Astrocyte (in vitro differentiated cells and primary cell): ENCODE results near the gene FAM200C. TPM values are rescaled to one million over a fixed set of nuclear protein-coding genes. Genes with fewer than 3 reads are reported as not detected.

Experiments
- DNase-seq: peaks from one replicate; pipeline ENCODE4 v3.0.0-alpha.2; 2010; ENCODE audit warnings: low read depth
- FAIRE-seq: peaks from 2 replicates; lab custom pipeline; 2011; peaks lifted over from hg19 to GRCh38; lab: Jason Lieb, UNC
- H2AFZ ChIP-seq: 2 replicates; pipeline ENCODE4 v1.6.0; 2012; ENCODE audit warnings: low read depth, low read length, inconsistent platforms
- H3K27ac ChIP-seq: 2 replicates; pipeline ENCODE4 v1.5.1; 2011; ENCODE audit warnings: low read depth, low read length, inconsistent platforms
- H3K27me3 ChIP-seq: 2 replicates; pipeline ENCODE4 v1.6.0; 2011; ENCODE audit warnings: low read length, inconsistent platforms; ENCODE audit not compliant: insufficient read depth
- H3K36me3 ChIP-seq: 2 replicates; pipeline ENCODE4 v1.5.1; 2011; ENCODE audit warnings: low read length, inconsistent platforms; ENCODE audit not compliant: insufficient read depth
- H3K4me1 ChIP-seq: 2 replicates; pipeline ENCODE4 v1.5.1; 2011; ENCODE audit warnings: low read length, inconsistent platforms; ENCODE audit not compliant: insufficient read depth
- H3K4me2 ChIP-seq: 2 replicates; pipeline ENCODE4 v1.6.0; 2012; ENCODE audit warnings: low read length, inconsistent platforms
- H3K4me3 ChIP-seq: 2 replicates; pipeline ENCODE4 v1.5.1; 2011; ENCODE audit warnings: low read depth, mild to moderate bottlenecking, low read length, inconsistent platforms; ENCODE audit not compliant: insufficient read depth
- H3K79me2 ChIP-seq: 2 replicates; pipeline ENCODE4 v1.6.0; 2012; ENCODE audit warnings: mild to moderate bottlenecking, low read length, inconsistent platforms; ENCODE audit not compliant: insufficient read depth
- H3K9ac ChIP-seq: 2 replicates; pipeline ENCODE4 v1.6.0; 2012; ENCODE audit warnings: mild to moderate bottlenecking, low read length, inconsistent platforms
- H3K9me3 ChIP-seq: 2 replicates; pipeline ENCODE4 v1.5.1; 2012; ENCODE audit warnings: low read depth, mild to moderate bottlenecking, low read length, inconsistent platforms; ENCODE audit not compliant: insufficient read depth
- H4K20me1 ChIP-seq: 2 replicates; pipeline ENCODE4 v1.6.0; 2012; ENCODE audit warnings: low read length, inconsistent platforms; ENCODE audit not compliant: insufficient read depth
- H3K27ac Mint-ChIP-seq: one replicate; pipeline ENCODE4 v1.8.0; 2021; ENCODE audit warnings: mild to moderate bottlenecking, mixed read lengths; ENCODE audit not compliant: unreplicated experiment
- H3K27me3 Mint-ChIP-seq: one replicate; pipeline ENCODE4 v1.8.0; 2021; ENCODE audit warnings: low read depth, mixed read lengths; ENCODE audit not compliant: unreplicated experiment
- H3K36me3 Mint-ChIP-seq: one replicate; pipeline ENCODE4 v1.8.0; 2021; ENCODE audit warnings: low read depth, mixed read lengths; ENCODE audit not compliant: unreplicated experiment
- H3K4me1 Mint-ChIP-seq: one replicate; pipeline ENCODE4 v1.8.0; 2021; ENCODE audit warnings: low read depth, mixed read lengths; ENCODE audit not compliant: unreplicated experiment
- H3K4me3 Mint-ChIP-seq: one replicate; pipeline ENCODE4 v1.8.0; 2021; ENCODE audit warnings: mild to moderate bottlenecking, moderate library complexity, mixed read lengths; ENCODE audit not compliant: unreplicated experiment
- H3K9me3 Mint-ChIP-seq: one replicate; pipeline ENCODE4 v1.8.0; 2021; ENCODE audit warnings: mild to moderate bottlenecking, mixed read lengths; ENCODE audit not compliant: unreplicated experiment
- CTCF ChIP-seq: IDR thresholded peaks from 2 replicates; pipeline ENCODE4 v1.5.1; 2011; ENCODE audit warnings: low read depth, mild to moderate bottlenecking, inconsistent platforms, low read length, moderate library complexity; ENCODE audit not compliant: insufficient read depth
- EZH2 ChIP-seq: IDR thresholded peaks from 2 replicates; pipeline ENCODE4 v1.6.1; 2012; ENCODE audit warnings: mild to moderate bottlenecking, low read length, inconsistent platforms; ENCODE audit not compliant: insufficient read depth
- total RNA-seq: library from RNA; stranded (reverse); gene quantifications from 2 replicates; pipeline ENCODE4 v1.2.1, GENCODE V29; 2021

Gene FAM200C
- total RNA-seq, 1 donor from 2014 or later, result 1.7 TPM

- peak; percentile 69 for DNase-seq
- TF ChIP-seq CTCF, result no peak
- TF ChIP-seq EZH2, result no peak
- H3K9me3 Mint-ChIP-seq, result no peaks in the 10 kb centered on the region
- Histone ChIP-seq H3K4me3 (peak overlapping the region; percentile 88), H3K27me3 (no peaks in the 10 kb centered on the region), H3K36me3 (peaks cover 14% of the 10 kb centered on the region), H3K4me2 (peak overlapping the region; percentile 90), H3K27ac (peak overlapping the region; percentile 96), H3K4me1 (peaks cover 2% of the 10 kb centered on the region), H3K79me2 (peaks cover 35% of the 10 kb centered on the region), H3K9ac (peak overlapping the region; percentile 96), H4K20me1 (no peaks in the 10 kb centered on the region), H2AFZ (no peak overlapping the region), H3K9me3 (no peaks in the 10 kb centered on the region)
- peaks cover 2% of the 10 kb centered on the region for H3K4me1 Mint-ChIP-seq
- H3K36me3 Mint-ChIP-seq, result no peaks in the 10 kb centered on the region
- H3K27ac Mint-ChIP-seq, result no peak overlapping the region
- peak; percentile 9 for FAIRE-seq
- H3K4me3 Mint-ChIP-seq, result peak overlapping the region; percentile 91
- H3K27me3 Mint-ChIP-seq, result no peaks in the 10 kb centered on the region
Measured at GRCh38 chr5:160398806-160399205, 1.0 kb downstream of the FAM200C start.

DNA sequence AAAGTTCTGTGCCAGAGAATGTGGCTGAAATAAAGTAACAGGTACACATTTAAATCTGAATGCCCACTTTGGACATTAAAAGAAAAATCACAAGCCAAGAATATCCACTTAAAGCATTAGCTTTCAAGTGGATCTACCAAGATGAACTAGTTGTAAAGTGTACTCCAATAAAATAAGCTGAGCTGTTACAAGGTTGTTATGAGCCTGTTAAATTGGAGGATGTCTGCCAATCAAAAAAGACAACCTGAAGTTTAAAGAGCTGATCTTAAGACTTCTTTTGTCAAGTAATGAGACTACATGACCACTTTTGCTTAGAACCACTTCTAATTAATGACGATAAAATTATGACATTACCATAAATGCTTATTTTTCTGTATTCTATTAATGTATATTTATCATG lies 2.4 kb downstream of the FAM200C start:
- Histone ChIP-seq H3K4me3 (no peak overlapping the region), H2AFZ (no peak overlapping the region), H3K27ac (no peak overlapping the region), H3K36me3 (peaks cover 5% of the 10 kb centered on the region), H3K4me2 (no peak overlapping the region), H3K4me1 (peaks cover 2% of the 10 kb centered on the region), H3K9ac (no peak overlapping the region), H3K79me2 (peaks cover 35% of the 10 kb centered on the region), H3K9me3 (no peaks in the 10 kb centered on the region), H4K20me1 (no peaks in the 10 kb centered on the region), H3K27me3 (no peaks in the 10 kb centered on the region)
- Mint-ChIP-seq H3K4me1 (peaks cover 2% of the 10 kb centered on the region), H3K27me3 (no peaks in the 10 kb centered on the region), H3K4me3 (no peak overlapping the region), H3K27ac (no peak overlapping the region), H3K36me3 (no peaks in the 10 kb centered on the region), H3K9me3 (no peaks in the 10 kb centered on the region)
- DNase-seq (no peak), FAIRE-seq (no peak)
- TF ChIP-seq EZH2 (no peak), CTCF (no peak)

DNA sequence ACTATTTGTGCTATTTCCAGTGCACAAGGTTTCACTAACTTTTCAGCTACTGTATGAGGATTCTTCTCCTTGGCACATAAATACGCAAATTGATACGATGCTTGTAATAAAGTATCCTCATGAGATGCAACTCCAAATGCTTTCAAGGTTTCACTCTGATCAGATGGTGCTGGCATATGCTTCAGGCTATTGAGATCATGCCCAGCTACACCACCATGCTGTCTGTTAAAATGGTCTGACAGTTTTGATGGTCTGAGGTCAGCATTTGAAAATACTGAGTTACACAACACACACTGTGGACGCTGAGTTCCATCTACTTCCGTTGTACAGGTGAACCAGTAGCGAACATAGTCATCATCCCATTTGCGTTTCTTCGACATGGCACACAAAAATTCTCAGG lies 4.7 kb downstream of the FAM200C start:
- Mint-ChIP-seq H3K9me3 (no peaks in the 10 kb centered on the region), H3K4me1 (peaks cover 1% of the 10 kb centered on the region), H3K27ac (no peak overlapping the region), H3K27me3 (no peaks in the 10 kb centered on the region), H3K4me3 (no peak overlapping the region), H3K36me3 (no peaks in the 10 kb centered on the region)
- Histone ChIP-seq H3K4me2 (no peak overlapping the region), H3K27me3 (no peaks in the 10 kb centered on the region), H2AFZ (no peak overlapping the region), H3K9me3 (no peaks in the 10 kb centered on the region), H3K36me3 (no peaks in the 10 kb centered on the region), H3K9ac (no peak overlapping the region), H3K4me1 (no peaks in the 10 kb centered on the region), H4K20me1 (no peaks in the 10 kb centered on the region), H3K79me2 (peaks cover 35% of the 10 kb centered on the region), H3K4me3 (no peak overlapping the region), H3K27ac (no peak overlapping the region)
- no peak for FAIRE-seq
- TF ChIP-seq CTCF, result no peak
- no peak for TF ChIP-seq EZH2
- no peak for DNase-seq
